Activated T-cell treated with anti-CD3 and anti-CD28 coated beads for 24 hours (primary cell): ENCODE measurements around the gene KCNJ4.

Experiments
- DNase-seq: peaks from one replicate; pipeline ENCODE4 v3.0.0-alpha.2; 2020; ENCODE audit warnings: low read depth

Gene KCNJ4

GRCh38 chr22:38455076-38455529 lies at the start of gene KCNJ4:
KCNJ4 (minus strand) TSS chr22:38455199; CDS start chr22:38428132, 27,067 bp downstream.
- DNase-seq = no peak

GRCh38 chr22:38503021-38503420 lies 48.0 kb upstream of the KCNJ4 start:
- no peak for DNase-seq

GRCh38 chr22:38501797-38502672 lies 47.0 kb upstream of the KCNJ4 start:
- no peak for DNase-seq

- no peak for DNase-seq
These were observed 42.9 kb upstream of the KCNJ4 start for GRCh38 chr22:38497869-38498268.

- no peak for DNase-seq
These were observed 39.9 kb upstream of the KCNJ4 start for GRCh38 chr22:38494939-38495338.

- DNase-seq = no peak
These were observed 39.5 kb upstream of the KCNJ4 start for GRCh38 chr22:38494498-38494897.

GRCh38 chr22:38491707-38492348 lies 36.8 kb upstream of the KCNJ4 start:
- DNase-seq = no peak

- no peak for DNase-seq
These were observed 35.9 kb upstream of the KCNJ4 start for GRCh38 chr22:38490915-38491314.

GRCh38 chr22:38490475-38490874 lies 35.5 kb upstream of the KCNJ4 start:
- no peak for DNase-seq

GRCh38 chr22:38489561-38490145 lies 34.7 kb upstream of the KCNJ4 start:
- DNase-seq = no peak

GRCh38 chr22:38489142-38489541 lies 34.1 kb upstream of the KCNJ4 start:
- no peak for DNase-seq

- DNase-seq = no peak
These were observed 32.9 kb upstream of the KCNJ4 start for GRCh38 chr22:38487946-38488345.

- DNase-seq = no peak
These were observed 30.8 kb upstream of the KCNJ4 start for GRCh38 chr22:38485783-38486182.

- DNase-seq = no peak
These were observed 29.2 kb upstream of the KCNJ4 start for GRCh38 chr22:38484244-38484643.

GRCh38 chr22:38482662-38483308 lies 27.8 kb upstream of the KCNJ4 start:
- no peak for DNase-seq

- DNase-seq = no peak
These were observed 26.9 kb upstream of the KCNJ4 start for GRCh38 chr22:38481871-38482332.

- DNase-seq = no peak
These were observed 26.3 kb upstream of the KCNJ4 start for GRCh38 chr22:38481162-38481870.

GRCh38 chr22:38479096-38479837 lies 24.3 kb upstream of the KCNJ4 start:
- no peak for DNase-seq

- no peak for DNase-seq
These were observed 22.6 kb upstream of the KCNJ4 start for GRCh38 chr22:38477585-38477984.

- DNase-seq = no peak
These were observed 19.1 kb upstream of the KCNJ4 start for GRCh38 chr22:38474003-38474607.

GRCh38 chr22:38471237-38471636 lies 16.2 kb upstream of the KCNJ4 start:
- DNase-seq = no peak
